HG03558 (cell line): ENCODE data around the gene AP4S1.
"Not testable (repeated sequence)": the region's sequence is repeated elsewhere in the genome, so short reads cannot be mapped to it uniquely, and the experiment has no call there.

Experiments used
- ATAC-seq: cut with Tn5 transposase; IDR thresholded peaks from one replicate; pipeline ENCODE4 v1.9.1; 2021; ENCODE audit warnings: moderate number of reproducible peaks; ENCODE audit not compliant: unreplicated experiment; ENCODE audit errors: extremely low read depth

The AP4S1 gene, protein sequence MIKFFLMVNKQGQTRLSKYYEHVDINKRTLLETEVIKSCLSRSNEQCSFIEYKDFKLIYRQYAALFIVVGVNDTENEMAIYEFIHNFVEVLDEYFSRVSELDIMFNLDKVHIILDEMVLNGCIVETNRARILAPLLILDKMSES

DNA sequence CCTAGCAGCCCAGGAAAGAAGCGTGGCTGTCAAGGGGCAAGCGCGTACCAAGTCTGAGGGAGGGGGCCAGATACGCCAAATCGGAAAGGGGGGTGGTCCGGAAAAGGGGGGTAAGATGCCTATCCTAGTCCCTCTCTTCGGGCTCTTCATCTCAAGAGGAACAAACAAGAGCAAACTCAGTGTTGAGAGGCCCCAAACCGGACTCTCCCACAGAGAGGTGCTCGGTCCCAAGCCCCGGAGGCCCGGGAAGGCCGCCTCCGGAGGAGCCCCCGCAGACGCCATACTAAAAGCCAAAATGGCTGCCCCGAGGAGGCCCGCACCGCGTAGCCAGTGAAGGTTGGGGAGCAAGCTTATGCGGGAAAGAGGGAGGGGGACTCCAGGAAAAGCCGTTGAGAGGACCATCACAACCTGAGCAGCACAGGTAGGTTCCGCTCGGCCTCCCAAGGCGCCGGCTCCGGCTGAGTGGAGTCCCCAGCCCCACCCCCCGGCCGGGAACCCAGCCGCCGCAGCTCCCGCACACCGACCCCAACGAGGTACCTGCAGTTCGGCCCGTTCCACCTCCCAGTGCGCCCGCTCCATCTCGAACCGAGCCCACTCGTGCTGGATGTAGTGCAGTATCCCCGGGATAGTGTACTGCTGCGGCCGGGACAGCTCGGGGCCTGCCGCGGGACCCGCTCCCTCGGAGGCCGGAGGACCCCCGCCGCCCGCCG lies at the start of gene AP4S1:
TSS of gene AP4S1 (plus strand) at position 283 of the 710 bp plus-strand sequence. CDS start 40,548 bp downstream, outside the sequence.
- ATAC-seq: no peak

DNA sequence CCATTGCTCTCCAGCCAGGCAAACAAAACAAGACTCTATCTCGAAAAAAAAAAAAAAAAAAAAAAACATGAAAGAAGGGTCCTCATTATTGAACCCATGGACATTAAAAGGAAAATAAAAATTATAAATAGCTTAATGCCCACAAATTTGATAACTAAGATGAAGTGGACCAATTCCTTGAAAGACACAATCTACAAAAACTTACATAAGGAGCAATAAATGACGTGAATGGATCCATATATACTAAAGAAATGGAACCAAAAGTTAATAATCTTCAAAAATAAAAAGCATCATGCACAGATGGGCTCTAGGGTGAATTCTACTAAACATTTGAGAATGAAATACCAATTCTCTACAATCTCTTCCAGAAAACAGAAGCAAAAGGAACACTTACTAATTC lies 47.7 kb upstream of the AP4S1 start:
- no peak for ATAC-seq

DNA sequence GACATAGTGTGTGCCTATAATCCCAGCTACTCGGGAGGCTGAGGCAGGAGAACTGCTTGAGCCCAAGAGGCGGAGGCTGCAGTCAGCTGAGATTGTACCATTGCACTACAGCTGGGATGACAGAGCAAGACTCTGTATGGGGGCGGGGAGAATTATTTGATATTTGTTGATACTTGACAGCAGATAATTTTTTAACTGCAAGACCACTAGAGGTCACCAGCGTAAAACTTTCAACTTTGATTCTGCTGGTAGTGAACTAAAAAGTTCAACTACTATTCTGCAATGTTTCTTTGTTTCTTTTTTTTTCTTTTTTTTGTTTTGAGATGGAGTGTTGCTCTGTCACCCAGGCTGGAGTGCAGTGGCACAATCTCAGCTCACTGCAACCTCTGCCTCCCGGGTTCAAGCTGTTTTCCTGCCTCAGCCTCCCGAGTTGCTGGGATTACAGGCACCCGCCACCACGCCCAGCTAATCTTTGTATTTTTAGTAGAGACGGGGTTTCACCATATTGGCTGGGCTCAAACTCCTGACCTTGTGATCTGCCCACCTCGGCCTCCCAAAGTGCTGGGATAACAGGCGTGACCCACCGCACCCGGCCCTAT lies 45.2 kb upstream of the AP4S1 start:
- ATAC-seq: not testable (repeated sequence)

DNA sequence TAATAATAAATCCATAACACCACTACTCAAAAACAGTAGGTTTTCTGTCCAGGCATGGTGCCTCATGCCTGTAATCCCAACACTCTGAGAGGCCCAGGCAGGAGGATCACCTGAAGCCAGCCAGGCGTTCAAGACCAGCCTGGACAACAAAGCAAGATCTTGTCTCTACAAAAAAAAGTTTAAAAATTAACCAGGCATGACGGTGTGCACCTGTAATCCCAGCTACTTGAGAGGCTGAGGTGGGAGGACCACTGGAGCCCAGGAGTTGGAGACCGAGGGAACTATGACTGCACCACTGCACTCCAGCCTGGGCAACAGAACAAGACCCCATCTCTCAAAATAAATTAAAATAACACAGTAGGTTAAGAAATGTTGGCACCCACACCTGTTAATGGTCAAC lies 44.5 kb upstream of the AP4S1 start:
- ATAC-seq: no peak

DNA sequence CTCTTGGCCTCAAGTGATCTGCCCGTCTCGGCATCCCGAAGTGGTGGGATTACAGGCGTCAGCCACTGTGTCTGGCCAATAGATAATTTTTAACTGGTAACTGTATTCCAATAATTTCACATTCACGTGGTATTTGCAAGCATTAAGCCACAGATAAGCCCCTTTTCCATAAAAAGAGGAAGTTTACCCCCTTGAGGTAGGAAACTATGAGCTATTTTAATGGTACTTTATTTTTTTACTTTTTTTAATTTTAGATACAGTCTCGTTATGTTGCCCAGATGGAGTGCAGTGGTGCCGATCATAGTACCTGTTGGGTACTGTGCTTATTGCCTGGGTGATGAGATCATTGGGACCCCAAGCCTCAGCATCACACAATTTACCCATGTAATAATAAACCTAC lies 42.9 kb upstream of the AP4S1 start:
- ATAC-seq: no peak

DNA sequence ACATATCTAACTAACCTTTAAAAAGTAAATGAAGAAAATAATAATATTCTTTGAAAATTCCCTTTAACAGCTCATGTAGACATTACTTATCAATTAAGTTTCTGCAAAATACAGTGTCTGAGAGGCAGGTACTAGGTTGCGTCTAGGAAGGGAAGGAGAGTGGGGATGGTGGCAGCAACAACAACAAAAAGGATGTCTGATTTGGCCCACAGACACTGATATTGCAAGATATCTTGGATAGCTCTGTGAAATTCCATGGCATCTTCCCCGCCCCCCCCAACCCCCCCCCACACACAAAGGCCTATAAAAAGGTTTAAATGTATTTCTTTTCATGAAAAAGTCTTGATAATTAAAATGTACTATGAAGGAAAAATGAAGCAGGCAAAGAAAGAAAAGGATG lies 41.6 kb upstream of the AP4S1 start:
- ATAC-seq: no peak

DNA sequence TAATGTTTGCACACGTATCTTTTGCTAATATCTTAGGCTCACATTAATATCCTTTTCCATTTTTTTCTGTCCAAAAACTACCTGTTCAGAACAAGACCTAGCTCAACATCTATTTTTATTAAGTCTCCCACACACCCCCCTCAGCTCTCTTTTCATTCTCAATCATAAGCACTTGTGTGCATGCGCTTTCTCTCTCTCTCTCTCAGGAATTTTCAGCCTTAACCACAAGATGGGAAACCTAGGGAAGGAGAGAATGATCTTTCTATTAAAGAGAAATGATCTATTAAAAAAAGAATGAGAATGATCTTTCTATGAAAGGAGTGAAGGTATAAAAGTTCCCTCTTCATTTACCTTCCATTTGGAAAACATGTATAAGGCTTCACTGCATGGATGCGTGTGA lies 39.7 kb upstream of the AP4S1 start:
- no peak for ATAC-seq

DNA sequence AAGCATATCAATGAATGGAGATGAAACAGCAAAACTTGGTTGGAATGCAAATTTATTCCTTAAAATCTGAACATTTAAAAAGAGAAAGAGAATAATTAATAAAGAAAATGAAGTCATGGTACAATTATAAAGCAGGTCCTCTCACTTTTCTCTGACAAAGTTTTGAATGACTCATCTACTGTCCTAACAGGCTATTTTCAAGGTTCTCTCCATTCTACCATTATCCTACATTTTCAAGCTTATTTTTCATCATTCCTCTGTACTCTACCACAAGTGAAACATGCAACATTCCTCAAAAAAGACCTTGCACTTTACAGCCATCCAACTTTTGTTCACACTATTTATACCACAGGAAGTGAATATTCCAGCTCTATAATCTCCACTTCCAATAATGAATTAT lies 36.9 kb upstream of the AP4S1 start:
- ATAC-seq: no peak

DNA sequence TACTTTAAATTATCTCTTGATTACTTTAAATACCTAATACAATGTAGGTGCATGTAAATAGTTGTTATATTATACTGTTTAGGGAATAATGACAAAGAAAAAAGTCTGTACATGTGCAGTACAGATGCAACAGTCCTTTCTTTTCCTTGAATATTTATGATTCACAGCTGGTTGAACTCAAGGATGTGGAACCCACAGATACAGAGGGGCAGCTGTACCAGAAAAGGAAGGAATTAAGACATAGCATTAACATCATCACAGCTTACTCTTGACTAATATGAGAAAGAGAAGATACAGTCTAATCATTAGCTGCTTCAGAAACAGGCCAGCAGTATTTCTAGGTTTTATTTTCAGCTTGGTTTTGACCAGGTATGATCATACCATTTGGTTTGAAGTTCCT lies 34.7 kb upstream of the AP4S1 start:
- no peak for ATAC-seq

DNA sequence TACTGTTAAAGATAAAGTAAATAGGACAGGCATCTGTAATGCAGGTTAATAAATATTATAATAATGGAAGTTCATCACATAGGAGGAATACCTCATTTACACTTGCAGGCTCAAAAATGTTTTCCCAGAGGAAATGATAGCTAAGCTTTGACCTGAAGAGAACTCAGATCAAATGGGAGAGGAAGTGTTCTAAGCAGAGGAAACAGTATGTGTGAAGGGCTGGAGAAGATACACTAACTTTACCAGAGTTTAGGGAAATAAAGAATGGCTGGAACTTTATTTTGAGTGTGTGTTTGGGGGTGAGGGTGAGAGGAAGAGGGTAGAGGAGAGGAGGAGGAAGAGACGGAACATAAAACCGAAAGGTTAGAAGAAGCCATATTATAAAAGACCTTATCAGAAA lies 34.0 kb upstream of the AP4S1 start:
- ATAC-seq: no peak

DNA sequence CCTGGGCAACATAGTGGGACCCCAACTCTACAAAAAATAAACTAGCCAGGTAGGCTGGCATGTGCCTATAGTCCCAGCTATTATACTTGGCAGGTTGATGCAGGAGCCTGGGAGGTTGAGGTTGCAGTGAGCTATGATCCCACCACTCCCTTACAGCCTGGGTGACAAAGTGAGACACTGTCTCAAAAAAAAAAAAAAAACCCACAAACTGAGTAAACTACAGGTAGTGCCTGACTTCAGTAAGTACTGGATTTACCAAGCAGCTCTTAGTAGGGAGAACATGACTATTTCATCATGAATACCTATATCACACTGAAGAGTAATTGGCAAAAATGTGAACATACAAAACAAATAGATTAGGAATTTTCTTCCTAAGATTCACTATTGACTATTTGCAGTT lies 32.4 kb upstream of the AP4S1 start:
- ATAC-seq: no peak

DNA sequence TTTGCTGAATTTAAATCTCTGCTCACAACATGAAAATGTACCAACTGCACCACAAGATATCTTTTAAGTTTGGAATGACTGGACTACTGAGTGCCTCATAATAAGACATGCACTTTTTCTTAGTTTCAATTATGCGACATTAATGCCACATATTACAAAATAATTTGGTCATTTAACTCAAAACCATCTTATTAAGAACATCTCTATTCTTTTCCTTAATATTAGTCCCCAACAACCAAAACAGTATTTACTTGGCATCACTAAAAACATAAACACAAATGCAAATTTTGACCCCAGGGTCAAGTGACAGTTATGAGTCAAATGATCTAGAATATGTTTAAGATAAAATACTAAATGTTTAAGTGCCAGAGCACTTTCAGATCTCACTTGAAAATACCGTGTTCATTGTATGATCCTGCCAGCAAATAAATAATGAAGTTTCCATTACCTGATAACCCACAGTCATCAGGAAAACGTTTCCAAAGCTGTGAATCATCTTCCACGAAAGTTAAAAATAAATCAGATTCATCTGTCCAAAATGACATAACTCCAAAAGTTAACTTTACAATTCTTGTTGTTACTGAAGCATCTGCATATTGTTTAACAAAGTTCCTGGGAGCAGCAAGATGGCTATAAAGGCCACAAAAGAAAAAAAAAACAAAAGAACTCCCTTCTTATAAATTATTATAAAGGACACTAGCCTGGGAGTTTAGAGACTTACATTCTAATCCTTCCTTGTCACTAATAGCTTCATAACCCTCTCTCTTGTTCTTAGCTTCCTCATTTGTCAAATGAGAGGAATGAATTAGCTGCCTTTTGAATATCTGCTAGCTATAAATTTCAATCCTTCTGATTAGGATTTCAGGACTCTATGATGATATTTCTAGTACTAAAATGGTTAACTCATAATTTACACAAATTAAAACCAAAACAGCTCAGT lies 30.5 kb upstream of the AP4S1 start:
- peak; percentile 59 for ATAC-seq

DNA sequence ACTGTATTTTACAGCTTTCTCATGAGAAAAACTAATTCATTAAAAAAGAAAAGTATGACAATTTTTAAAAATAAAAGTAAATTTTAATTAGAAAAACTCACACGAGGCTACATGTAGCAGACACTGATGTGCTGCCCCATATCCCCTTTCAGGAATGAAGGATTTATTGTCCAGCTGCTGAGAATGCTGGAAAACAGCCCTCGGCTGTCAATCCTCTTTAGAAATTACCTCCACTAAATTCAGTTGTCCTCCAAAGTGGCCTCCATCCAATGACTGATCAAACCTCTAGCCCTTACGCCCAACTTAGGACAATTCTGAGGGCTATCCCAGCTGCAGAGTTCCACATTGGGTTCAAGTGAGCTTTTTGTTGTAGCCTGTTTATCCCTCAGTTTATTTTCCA lies 29.8 kb upstream of the AP4S1 start:
- ATAC-seq: no peak

DNA sequence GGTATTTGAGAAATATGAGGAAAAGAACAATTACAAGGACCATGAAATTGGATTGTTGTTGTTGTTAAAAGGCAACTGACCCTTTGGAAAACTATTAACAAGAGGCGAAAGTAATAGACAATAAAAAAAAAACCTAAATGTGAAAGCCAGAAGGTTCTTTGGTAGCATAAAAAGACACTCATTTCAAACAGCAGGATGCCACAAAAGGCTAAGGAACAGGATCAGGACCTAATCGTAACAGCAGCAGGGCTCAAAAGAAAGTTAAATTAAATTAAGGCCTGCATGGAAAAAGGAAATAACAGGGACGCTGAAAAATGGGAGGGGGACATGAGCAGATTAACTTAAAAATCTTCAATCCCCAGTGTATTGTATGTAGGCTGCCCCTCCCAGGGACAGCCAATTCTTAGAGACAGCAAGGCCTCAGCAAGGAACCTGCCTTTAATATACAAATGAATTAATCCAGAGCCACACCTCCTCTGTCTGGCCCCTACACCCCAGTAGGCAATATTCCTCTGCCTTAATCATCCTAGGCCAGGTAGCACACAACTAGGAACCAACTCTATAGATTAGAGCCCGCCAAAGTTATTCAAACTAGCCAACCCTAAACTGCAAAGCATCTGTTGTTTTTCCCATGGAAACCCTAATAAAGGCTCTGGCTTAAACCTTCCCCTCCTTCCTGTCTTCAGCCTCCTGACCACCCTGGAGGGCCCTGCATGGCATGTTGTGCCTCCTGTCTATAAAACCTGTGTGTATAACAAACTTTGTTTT lies 28.4 kb upstream of the AP4S1 start:
- ATAC-seq: no peak

DNA sequence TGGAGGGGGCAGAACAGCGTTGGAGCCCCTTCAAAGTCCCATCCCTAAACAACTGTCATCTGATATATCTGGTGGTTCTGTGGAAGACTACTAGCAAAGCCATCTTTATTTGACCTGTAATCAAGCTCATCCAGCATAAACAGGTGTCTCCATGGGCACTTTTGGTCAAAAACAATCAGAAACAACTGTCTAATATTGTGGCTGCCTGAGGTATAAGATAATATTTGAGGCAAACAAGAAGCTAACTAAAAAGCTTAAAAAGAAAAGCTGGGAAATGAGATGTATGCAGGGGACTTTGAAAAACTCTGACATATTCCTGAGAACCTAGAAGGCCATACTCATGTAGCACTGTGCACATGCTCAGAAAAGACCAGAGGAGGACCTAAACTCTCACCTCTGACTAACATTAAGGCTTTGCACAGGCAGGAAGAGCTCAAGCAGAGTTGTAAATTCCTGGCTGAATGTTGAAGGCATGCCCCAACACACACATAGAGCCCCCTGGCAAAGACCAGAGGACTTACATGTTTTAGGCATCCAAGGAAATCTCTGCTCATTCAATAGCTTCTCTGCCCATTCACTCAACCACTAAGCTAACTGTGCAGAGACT lies 27.2 kb upstream of the AP4S1 start:
- ATAC-seq: no peak

DNA sequence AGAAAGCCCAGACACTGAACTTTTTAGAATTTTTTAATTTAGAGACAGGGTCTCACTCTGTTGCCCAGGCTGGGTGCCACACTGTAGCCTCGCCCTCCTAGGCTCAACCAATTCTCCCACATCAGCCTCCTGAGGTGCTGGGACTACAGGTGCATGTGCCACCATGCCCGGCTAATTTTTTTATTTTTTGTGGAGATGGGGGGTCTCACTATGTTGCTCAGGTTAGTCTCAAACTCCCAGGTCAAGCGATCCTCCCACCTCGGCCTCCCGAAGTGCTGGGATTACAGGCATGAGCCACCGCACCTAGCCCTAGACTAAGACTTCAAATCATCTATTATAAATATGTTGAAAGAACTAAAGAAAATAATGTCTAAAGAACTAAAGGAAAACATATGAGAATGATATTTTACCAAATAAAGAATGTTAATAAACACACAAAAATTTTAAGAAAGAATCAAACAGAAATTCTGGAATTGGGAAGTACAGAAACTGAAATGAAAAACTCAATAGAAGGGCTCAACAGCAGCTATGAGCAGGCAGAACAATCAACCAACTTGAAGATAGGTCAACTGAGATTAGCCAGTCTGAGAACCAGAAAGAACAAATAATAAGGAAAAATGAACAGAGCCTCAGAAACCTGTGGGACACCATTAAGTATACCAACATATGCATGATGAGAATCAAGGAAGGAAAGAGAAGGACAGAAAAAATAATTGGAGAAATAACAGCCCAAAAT lies 26.2 kb upstream of the AP4S1 start:
- ATAC-seq: no peak

DNA sequence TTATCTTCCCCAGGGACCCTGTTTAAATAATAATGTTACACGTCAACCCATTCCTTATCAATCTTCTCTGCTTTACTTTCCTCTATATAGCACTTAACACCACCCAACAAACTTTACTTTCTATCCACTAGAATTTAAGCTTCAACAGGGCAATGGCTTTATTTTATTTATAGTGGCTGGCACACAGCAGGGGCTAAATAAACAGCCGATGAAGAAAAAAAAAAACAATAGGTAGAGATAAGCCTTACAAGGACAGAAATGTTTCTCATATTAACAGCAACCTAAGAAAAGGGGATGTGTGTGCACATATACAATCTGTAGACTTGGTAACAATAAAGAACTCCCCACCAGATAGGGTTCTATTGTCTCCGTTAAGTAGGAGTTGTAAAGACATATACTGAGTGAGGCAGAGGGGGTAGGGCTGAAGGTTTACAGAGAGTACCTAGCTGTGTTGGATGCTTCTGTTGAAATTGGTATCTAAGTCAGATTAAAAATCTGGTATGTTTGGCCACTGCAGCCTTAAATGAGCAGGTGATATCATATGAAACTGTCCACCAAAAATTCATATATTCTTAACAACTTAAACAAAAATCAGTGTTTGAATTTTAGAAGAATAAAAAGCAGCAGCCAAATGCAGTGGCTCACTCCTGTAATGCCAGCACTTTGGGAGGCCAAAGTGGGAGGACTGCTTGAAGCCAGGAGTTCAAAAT lies 24.7 kb upstream of the AP4S1 start:
- no peak for ATAC-seq

DNA sequence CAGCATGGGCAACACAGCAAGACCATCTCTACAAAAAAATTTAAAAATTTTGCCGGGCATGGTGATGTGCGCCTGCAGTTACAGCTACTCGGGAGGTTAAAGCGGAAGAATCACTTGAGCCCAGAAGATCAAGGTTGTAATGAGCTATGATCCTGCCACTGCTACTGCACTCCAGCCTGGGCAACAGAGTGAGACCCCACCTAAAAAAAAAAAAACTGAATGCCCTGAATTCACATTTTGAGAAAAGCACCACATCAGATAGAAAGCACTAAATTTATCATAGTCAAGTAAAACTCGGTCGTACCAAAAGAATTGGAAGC lies 24.1 kb upstream of the AP4S1 start:
- no peak for ATAC-seq

DNA sequence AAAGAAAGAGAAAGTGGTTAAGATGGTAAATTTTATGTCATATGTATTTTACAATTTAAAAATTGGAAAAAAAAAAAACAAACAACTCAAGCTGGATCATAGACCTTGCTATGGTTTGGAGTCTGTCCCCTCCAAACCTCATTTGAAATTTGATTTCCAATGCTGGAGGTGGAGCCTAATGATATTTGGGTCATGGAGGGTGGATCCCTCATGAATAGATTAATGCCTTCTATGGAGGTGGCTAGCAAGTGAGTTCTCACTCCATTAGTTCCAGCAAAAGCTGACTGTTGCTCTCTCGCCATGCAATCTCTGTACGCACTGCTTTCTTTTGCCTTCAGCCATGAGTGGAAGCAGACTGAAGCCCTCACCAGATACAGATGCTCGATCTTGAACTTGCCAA lies 22.2 kb upstream of the AP4S1 start:
- no peak for ATAC-seq
